H1 (cell line): ENCODE results near the gene ABCD2. TPM values are rescaled to one million over a fixed set of nuclear protein-coding genes. Genes with fewer than 3 reads are reported as not detected.
"Not testable (repeated sequence)": the region's sequence is repeated elsewhere in the genome, so short reads cannot be mapped to it uniquely, and the experiment has no call there.

Source experiments
- CTCF ChIA-PET: fragments of 300-600 bp; sonication (Branson Sonifier 250); formaldehyde crosslinking; loops from one replicate; lab custom pipeline; 2021; ENCODE audit not compliant: partially characterized antibody; lab: Charles Lee
- POLR2A ChIA-PET: fragments of 300-600 bp; sonication (Branson Sonifier 250); formaldehyde crosslinking; loops from one replicate; lab custom pipeline; 2021; ENCODE audit warnings: inconsistent platforms; ENCODE audit not compliant: partially characterized antibody; lab: Charles Lee
- DNase-seq, 2 experiments: peaks; one replicate each; pipeline versions ENCODE4 v3.0.0 to v3.0.0-alpha.2; 2010 to 2022; ENCODE audit warnings: low spot score in 2 of 2, low read depth in 1 of 2, mixed read lengths in 1 of 2
- FAIRE-seq: peaks from 2 replicates; lab custom pipeline; 2011; peaks lifted over from hg19 to GRCh38; lab: Jason Lieb, UNC
- H2AFZ ChIP-seq: 2 replicates; pipeline ENCODE4 v1.8.1; 2012; ENCODE audit warnings: low read length, inconsistent platforms
- H2AK5ac ChIP-seq: 2 replicates; pipeline ENCODE4 v1.6.1; 2013; ENCODE audit warnings: low read depth, low read length
- H2BK120ac ChIP-seq: replicated peaks from 2 replicates; pipeline ENCODE3; 2013; ENCODE audit warnings: low read depth, low read length, inconsistent platforms
- H2BK12ac ChIP-seq: 2 replicates; pipeline ENCODE4 v1.6.1; 2013; ENCODE audit warnings: low read depth, low read length
- H2BK15ac ChIP-seq: 2 replicates; pipeline ENCODE4 v1.6.1; 2013; ENCODE audit warnings: low read length
- H2BK20ac ChIP-seq: 2 replicates; pipeline ENCODE4 v1.6.1; 2013; ENCODE audit warnings: low read length
- H2BK5ac ChIP-seq: 2 replicates; pipeline ENCODE4 v1.6.1; 2013; ENCODE audit warnings: low read depth, low read length
- H3K14ac ChIP-seq: 2 replicates; pipeline ENCODE4 v1.6.1; 2013; ENCODE audit warnings: inconsistent platforms; ENCODE audit not compliant: insufficient read length
- H3K18ac ChIP-seq: 2 replicates; pipeline ENCODE4 v1.6.1; 2013; ENCODE audit warnings: low read length; ENCODE audit errors: extremely low read depth
- H3K23ac ChIP-seq: 2 replicates; pipeline ENCODE4 v1.6.1; 2013; ENCODE audit warnings: inconsistent platforms; ENCODE audit not compliant: insufficient read length
- H3K23me2 ChIP-seq: 2 replicates; pipeline ENCODE4 v1.6.1; 2013; ENCODE audit warnings: low read depth, low read length
- H3K27ac ChIP-seq: 2 replicates; pipeline ENCODE4 v1.6.1; 2011; ENCODE audit warnings: low read depth, low read length, inconsistent platforms
- H3K27me3 ChIP-seq, 4 experiments: replicated peaks in 1 of 4; 1 replicate in 1 of 4; 2 replicates in 3 of 4; pipeline versions ENCODE4 v1.6.1 to v1.8.1; 2011 to 2013; ENCODE audit warnings: low read length in 3 of 4, mild to moderate bottlenecking in 3 of 4, inconsistent platforms in 2 of 4, mixed read lengths in 2 of 4, moderate library complexity in 1 of 4; ENCODE audit not compliant: control insufficient read depth in 3 of 4, insufficient read depth in 3 of 4; ENCODE audit errors: extremely low read depth in 1 of 4
- H3K36me3 ChIP-seq, 4 experiments: 2 replicates each; pipeline versions ENCODE4 v1.6.1 to v1.8.1; 2011 to 2013; ENCODE audit warnings: mild to moderate bottlenecking in 4 of 4, low read length in 3 of 4, moderate library complexity in 2 of 4, control low read depth in 1 of 4, inconsistent platforms in 1 of 4; ENCODE audit not compliant: insufficient read depth in 4 of 4, control insufficient read depth in 2 of 4
- H3K4ac ChIP-seq: replicated peaks from 2 replicates; pipeline ENCODE3; 2013; ENCODE audit warnings: low read length, low read depth, mixed read lengths, inconsistent platforms; ENCODE audit not compliant: insufficient read length
- H3K4me1 ChIP-seq, 4 experiments: replicated peaks in 1 of 4; 1 replicate in 1 of 4; 2 replicates in 3 of 4; pipeline versions ENCODE4 v1.6.1 to v1.8.1; 2011 to 2013; ENCODE audit warnings: low read length in 3 of 4, inconsistent platforms in 2 of 4, mixed read lengths in 1 of 4; ENCODE audit not compliant: insufficient read depth in 4 of 4, control insufficient read depth in 3 of 4
- H3K4me2 ChIP-seq, 2 experiments: 2 replicates each; pipeline versions ENCODE4 v1.6.1 to v1.8.1; 2011 to 2013; ENCODE audit warnings: low read depth in 2 of 2, low read length in 2 of 2, control low read depth in 1 of 2, inconsistent platforms in 1 of 2, mild to moderate bottlenecking in 1 of 2; ENCODE audit not compliant: insufficient read depth in 1 of 2
- H3K4me3 ChIP-seq, 4 experiments: fragments of 200-600, 300-600 bp in 1 of 4; sonication (generic), shearing (Covaris generic), sonication (Bioruptor Twin) in 1 of 4; 2 replicates each; pipeline versions ENCODE4 v1.5.1 to v1.8.1; 2011 to 2016; ENCODE audit warnings: low read length in 4 of 4, low read depth in 3 of 4, control low read depth in 2 of 4, inconsistent platforms in 2 of 4, mild to moderate bottlenecking in 2 of 4, mixed read lengths in 1 of 4, moderate library complexity in 1 of 4; ENCODE audit not compliant: insufficient read depth in 2 of 4; ENCODE audit errors: extremely low read depth in 1 of 4
- H3K56ac ChIP-seq: replicated peaks from 2 replicates; pipeline ENCODE3; 2013; ENCODE audit warnings: low read depth, mild to moderate bottlenecking, mixed read lengths, low read length, inconsistent platforms; ENCODE audit not compliant: insufficient read length
- H3K79me1 ChIP-seq: 2 replicates; pipeline ENCODE4 v1.6.1; 2013; ENCODE audit warnings: low read depth, low read length, control low read depth
- H3K79me2 ChIP-seq, 2 experiments: 2 replicates each; pipeline versions ENCODE4 v1.6.1 to v1.8.1; 2012 to 2013; ENCODE audit warnings: low read length in 2 of 2, mild to moderate bottlenecking in 2 of 2, inconsistent platforms in 1 of 2; ENCODE audit not compliant: insufficient read depth in 2 of 2, control insufficient read depth in 1 of 2
- H3K9ac ChIP-seq, 4 experiments: replicated peaks in 1 of 4; 1 replicate in 1 of 4; 2 replicates in 3 of 4; pipeline versions ENCODE4 v1.6.1 to v1.8.1; 2011 to 2013; ENCODE audit warnings: low read depth in 3 of 4, low read length in 3 of 4, control low read depth in 2 of 4, mild to moderate bottlenecking in 2 of 4, moderate library complexity in 2 of 4, inconsistent platforms in 1 of 4; ENCODE audit errors: extremely low read depth in 1 of 4
- H3K9me3 ChIP-seq, 2 experiments: 2 replicates each; pipeline versions ENCODE4 v1.6.1 to v1.8.1; 2012 to 2013; ENCODE audit warnings: mild to moderate bottlenecking in 2 of 2, moderate library complexity in 2 of 2, control low read depth in 1 of 2, inconsistent platforms in 1 of 2, low read depth in 1 of 2, low read length in 1 of 2, mixed read lengths in 1 of 2; ENCODE audit not compliant: insufficient read depth in 2 of 2
- H4K20me1 ChIP-seq, 2 experiments: replicated peaks in 1 of 2; 2 replicates each; pipeline versions ENCODE3 to v1.8.1; 2011 to 2013; ENCODE audit warnings: inconsistent platforms in 2 of 2, low read length in 2 of 2, mild to moderate bottlenecking in 1 of 2; ENCODE audit not compliant: insufficient read depth in 2 of 2, control insufficient read depth in 1 of 2
- H4K5ac ChIP-seq: 2 replicates; pipeline ENCODE4 v1.6.1; 2013; ENCODE audit warnings: low read length, low read depth, mixed read lengths, inconsistent platforms; ENCODE audit not compliant: insufficient read length
- H4K8ac ChIP-seq: 2 replicates; pipeline ENCODE4 v1.8.0; 2013; ENCODE audit warnings: mild to moderate bottlenecking, moderate library complexity, low read length, inconsistent platforms; ENCODE audit not compliant: insufficient read depth; ENCODE audit errors: extremely low read depth
- H4K91ac ChIP-seq: replicated peaks from 2 replicates; pipeline ENCODE3; 2013; ENCODE audit warnings: low read length, mixed read lengths, inconsistent platforms; ENCODE audit not compliant: insufficient read length
- WGBS, 2 experiments: shearing (Covaris generic) in 1 of 2; methylation state at CpG; one replicate each; pipeline versions ENCODE4 v1.1.6 to v1.1.7; 2013 to 2015; ENCODE audit warnings: low lambda C conversion rate in 2 of 2, mixed read lengths in 2 of 2, inconsistent platforms in 1 of 2, low coverage in 1 of 2, missing lambda C conversion rate in 1 of 2; ENCODE audit not compliant: insufficient replicate concordance in 2 of 2, insufficient coverage in 1 of 2, insufficient read length in 1 of 2; ENCODE audit errors: extremely low coverage in 1 of 2, missing lambda C conversion rate in 1 of 2; 5-methylcytosine and 5-hydroxymethylcytosine counted together
- polyA plus RNA-seq, 7 experiments: library from polyadenylated mRNA; depleted of rRNA in 3 of 7; stranded (reverse) in 5 of 7; unstranded in 2 of 7; fragments of >200 nt in 5 of 7; fragments of 200-250 nt in 2 of 7; gene quantifications; 1 replicate in 5 of 7; 2 replicates in 1 of 7; 4 replicates in 1 of 7; pipeline versions ENCODE4 v1.2.1 to v1.2.3, GENCODE V29; 2011 to 2013; ENCODE audit warnings: missing spikeins in 2 of 7, mixed read lengths in 2 of 7
- total RNA-seq: library from RNA; stranded (reverse); fragmentation: NEBNext Ultra II Directional; extraction: Animal tissue kit (Norgen Biotek cat#: 25700); gene quantifications from 2 replicates; pipeline ENCODE4 v1.2.1, GENCODE V29; 2021

The ABCD2 gene
- total and polyA plus RNA-seq, 2 of the 8 experiments (the other 6 are each of a cell fraction or from before 2014, with no cell fraction given): not detected

DNA sequence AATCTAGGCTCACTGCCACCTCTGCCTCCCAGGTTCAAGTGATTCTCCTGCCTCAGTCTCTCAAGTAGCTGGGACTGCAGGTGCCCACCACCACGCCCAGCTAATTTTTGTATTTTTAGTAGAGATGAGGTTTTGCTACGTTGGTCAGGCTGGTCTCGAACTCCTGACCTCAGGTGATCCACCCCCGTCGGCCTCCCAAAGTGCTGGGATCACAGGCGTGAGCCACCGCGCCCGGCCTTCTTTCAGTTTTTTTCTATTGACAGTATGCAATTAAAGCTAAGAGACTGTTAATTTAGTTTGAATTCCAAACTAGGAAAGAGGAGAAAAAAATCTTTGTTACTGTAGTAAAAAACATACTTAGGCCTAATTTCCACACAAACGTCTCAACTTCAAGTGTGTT lies 3.6 kb upstream of the ABCD2 start:
- H2BK120ac ChIP-seq, H3K27ac ChIP-seq, DNase-seq, H3K9ac ChIP-seq, H3K4me2 ChIP-seq, H3K23ac ChIP-seq, H4K8ac ChIP-seq, H3K18ac ChIP-seq, H3K79me2 ChIP-seq, H2AFZ ChIP-seq, H2BK5ac ChIP-seq, H4K20me1 ChIP-seq, H2AK5ac ChIP-seq, H4K5ac ChIP-seq, H3K14ac ChIP-seq, H3K79me1 ChIP-seq, CTCF ChIA-PET, H3K56ac ChIP-seq, H3K4me1 ChIP-seq, H2BK12ac ChIP-seq, H3K23me2 ChIP-seq, H4K91ac ChIP-seq, POLR2A ChIA-PET, H3K9me3 ChIP-seq, FAIRE-seq, H3K27me3 ChIP-seq, H3K36me3 ChIP-seq, H3K4me3 ChIP-seq, H2BK20ac ChIP-seq, H2BK15ac ChIP-seq, H3K4ac ChIP-seq: not testable (repeated sequence)
- 87% methylated on average over 10 of the region's 10 CpGs; no CpG with 5 or more reads in 1 of the 2 experiments for WGBS, 2 experiments
